Colon (tissue), 2 donors: Measurements from ENCODE around the gene DAB2IP.

Experiments
- FAIRE-seq: peaks from 2 replicates; lab custom pipeline; 2012; peaks lifted over from hg19 to GRCh38; lab: Jason Lieb, UNC
- donor health status: control.
- donor health status: control.

Gene DAB2IP

DNA sequence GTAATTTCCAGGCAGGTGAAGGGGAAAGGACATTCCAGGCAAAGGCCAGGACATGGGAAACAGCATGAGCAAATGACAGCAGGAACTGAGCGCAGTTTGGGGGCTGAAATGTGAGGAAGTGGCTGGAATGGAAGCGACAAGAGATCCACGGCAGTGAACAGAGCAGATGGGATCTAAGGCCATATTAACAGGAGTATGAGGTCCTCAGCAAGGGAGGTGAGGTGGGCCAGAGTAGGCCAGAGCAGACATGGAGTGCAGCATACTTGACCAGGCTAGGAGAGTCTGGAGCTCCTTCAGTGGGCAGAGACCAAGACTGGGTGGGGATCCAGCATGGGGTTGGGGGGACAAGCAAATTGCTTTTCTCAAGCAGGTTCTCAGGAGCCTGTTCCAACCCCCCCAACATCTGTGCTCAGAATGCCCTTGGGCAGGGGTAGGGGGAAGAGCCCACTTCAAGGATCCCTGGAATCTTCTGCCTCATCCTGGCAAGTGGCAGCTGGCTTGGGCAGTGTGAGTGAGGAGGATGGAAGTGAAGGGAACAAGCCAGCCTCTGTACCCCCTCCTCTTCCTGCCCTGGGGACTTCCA, 34.5 kb downstream of the DAB2IP start:
- no peak for FAIRE-seq

DNA sequence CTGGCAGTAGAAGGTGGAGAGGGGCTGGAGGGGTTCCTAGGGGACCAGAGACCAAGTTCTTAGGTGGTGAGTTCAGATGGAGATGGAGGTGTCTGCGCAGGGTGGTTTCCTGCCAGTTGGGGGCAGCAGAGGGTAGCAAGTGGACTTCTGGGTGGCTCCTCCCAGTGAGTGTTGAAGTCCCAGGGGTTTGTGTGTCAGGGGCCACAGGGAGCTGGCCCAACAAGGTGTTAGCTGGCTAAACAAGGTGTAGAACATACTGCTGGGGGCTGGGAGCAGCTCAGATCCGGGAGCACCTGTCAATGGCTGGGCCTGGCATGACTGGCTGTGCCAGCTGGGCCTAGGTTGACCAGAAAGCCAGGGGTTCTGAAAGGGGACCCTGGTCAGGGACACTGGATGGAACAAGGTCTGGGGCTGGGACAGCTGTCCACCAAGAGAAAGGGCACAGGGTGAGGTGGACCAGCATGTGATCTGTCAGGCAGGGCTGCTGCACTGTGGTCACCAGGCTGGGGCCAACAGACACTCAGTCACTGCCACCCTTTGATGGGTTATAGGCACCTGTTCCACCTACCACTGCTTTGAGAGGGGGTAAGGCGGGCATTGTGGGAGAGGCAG, 35.6 kb downstream of the DAB2IP start:
- no peak for FAIRE-seq

DNA sequence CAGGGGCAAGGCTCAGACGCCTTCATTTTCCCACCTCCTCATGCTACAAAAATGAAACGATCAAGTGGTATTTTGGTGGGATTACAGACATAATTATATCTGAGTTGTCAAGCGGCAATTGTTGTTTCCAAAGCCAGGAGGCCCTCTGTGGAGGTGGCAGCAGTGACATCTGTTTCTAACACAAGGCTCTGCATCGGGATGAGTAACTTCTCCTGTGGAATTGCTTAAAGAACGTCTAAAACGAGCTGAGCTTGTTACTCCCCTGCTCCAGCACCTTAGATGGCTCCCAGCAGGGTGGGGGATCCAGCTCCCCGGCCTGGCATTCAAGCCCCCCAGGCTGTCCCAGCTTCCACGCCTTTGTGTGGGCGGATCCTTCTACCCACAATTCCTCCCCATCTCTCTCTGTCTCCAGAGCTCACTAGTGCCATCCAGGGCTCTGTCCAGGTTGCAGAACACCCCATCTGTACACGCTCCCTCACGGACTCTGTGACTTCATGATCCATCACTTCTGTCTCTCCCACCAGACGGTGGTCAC, 36.8 kb downstream of the DAB2IP start:
- FAIRE-seq: no peak

DNA sequence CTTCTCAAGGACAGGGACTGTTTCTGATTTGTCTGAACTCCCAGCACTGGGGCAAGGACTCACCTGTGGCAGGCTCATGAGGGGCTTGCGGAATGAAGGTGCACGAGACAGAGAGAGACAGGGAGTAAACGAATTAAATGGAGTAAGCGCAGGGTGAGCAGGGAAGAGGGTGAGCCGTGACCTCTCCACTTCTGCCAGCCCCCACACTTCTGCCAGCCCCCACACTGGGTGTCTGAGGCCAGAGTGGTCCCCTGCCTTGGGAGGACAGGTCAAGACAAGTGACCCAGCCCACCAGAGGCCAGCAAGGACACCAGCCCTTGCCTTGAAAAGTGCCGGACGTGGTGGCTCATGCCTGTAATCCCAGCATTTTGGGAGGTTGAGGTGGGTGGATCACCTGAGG, 37.2 kb downstream of the DAB2IP start:
- no peak for FAIRE-seq

DNA sequence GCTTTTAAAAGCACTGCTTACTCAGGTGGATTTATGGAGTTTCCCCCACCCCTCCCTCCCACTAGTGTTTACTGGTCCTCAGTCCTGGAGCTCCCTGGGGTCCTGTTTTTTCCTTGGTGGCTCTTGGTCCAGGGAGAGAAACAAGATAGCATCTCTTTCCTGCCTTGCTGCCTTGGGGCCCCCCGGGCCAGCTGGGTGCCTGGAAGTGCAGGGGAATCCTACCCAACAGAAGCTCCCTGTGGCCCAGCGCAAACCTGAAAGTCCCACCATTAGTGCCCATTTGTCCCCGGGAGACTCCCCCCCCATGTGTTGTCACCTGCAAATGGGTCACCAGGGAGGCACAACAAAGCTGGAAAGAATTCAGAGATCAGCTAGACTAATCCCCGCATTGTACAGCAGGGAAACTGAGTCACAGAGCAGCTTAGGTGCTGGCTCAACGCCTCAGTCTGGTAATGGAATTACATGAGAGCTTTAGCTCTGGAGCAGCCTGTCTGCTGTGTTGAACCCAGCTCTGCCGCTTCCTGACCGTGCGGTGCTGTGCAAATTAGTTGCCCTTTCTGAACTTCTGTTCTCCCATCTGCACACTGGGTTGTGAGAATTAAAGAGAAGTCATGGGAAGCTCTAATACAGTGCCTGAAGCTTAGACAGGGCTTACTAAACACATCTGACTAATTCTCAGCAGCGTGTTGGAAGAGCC, 38.2 kb downstream of the DAB2IP start:
- no peak for FAIRE-seq

GRCh38 chr9:121690316-121690715, 38.9 kb downstream of the DAB2IP start:
- FAIRE-seq: no peak

DNA sequence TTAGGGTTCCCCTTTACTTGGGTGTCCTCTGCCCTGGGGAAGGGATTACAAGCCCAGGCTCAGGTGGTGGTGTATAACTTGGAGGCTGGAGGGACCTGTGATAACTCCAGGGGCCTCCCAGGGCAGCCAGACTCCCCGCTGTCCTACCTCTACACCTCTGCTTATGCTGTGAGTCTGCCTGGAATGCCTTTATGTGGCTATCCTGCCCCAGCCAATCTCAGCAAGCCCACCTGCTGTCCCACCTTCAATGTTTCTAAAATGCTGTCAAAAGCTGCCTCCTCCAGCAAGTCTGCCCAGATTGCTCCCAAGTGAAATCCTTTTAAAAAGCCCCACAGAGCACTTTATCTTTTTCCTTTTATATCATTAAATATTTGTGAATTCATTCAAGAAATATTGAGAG, 39.3 kb downstream of the DAB2IP start:
- FAIRE-seq: no peak

- no peak for FAIRE-seq
Observed at GRCh38 chr9:121691890-121692289, 40.5 kb downstream of the DAB2IP start.

GRCh38 chr9:121692606-121693387, 41.4 kb downstream of the DAB2IP start:
- FAIRE-seq: no peak

DNA sequence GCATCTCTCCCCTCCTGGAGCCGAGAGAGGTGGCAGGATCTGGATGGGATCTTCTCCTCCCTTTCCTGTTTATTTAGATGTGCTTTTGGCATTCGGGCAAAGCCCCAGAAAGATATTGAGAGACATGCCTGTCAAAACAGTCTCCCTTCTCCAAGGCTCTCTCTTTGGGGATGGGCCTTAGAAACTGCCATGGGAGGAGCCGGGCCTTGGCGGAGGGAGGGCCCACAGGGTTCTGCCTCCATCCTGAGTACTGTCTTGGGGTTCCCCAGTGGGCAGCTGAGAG, 41.9 kb downstream of the DAB2IP start:
- FAIRE-seq: no peak

- FAIRE-seq: no peak
Observed at GRCh38 chr9:121694001-121694400, 42.6 kb downstream of the DAB2IP start.

- no peak for FAIRE-seq
Observed at GRCh38 chr9:121694600-121694999, 43.2 kb downstream of the DAB2IP start.

DNA sequence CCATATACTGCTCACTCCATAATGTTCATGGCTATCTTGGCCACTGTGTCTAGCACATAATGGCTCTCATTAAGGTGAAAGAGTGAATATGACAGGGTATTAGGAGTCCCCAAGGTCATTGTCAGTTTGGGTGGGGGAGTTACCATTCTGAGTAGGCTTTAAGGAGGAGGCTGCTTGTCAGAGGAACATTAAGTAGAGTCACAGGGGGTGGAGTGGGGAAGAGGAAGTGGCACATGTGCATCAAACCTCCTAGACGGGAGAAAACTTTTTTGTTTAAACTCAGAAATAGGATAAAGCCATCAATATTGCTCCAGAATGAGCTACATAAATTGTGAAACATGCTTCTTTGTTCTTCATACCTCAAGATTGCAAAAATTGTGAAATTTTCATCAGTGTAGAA, 45.5 kb downstream of the DAB2IP start:
- FAIRE-seq: no peak

GRCh38 chr9:121698627-121699570, 47.5 kb downstream of the DAB2IP start:
- no peak for FAIRE-seq

GRCh38 chr9:121699571-121700164, 48.2 kb downstream of the DAB2IP start:
- FAIRE-seq: no peak

DNA sequence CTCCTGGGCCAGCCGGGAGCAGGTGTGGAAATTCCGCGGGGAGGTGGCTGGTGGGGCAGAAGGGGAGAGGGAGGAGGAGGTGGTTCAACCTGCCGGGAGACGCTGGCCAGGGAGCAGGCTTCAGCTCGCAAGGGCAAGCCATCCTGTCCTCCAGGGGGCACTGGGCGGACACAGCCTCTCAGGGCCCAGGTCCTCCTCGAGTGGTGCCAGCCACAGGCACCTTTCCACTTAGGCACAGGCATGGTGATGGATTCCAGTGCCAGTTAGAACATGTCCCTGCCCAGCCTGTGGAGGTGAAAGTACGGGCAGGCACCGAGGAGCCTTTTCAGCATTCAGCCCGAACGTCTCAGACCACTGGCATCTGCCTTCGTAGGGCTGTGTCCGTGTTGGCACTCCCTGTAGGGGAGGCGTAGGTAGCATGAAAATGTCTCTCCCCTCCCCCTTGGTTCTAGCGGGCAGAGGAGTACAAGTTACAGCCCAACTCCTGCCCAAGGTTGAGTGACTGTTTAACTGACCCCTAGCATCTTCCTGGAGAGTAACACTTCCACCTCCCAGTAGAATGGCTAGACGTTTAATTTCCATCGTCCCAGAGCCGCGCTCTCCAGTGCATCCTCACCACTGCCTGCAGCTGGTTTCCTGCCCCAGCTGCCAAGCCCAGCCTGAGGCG, 48.9 kb downstream of the DAB2IP start:
- no peak for FAIRE-seq

DNA sequence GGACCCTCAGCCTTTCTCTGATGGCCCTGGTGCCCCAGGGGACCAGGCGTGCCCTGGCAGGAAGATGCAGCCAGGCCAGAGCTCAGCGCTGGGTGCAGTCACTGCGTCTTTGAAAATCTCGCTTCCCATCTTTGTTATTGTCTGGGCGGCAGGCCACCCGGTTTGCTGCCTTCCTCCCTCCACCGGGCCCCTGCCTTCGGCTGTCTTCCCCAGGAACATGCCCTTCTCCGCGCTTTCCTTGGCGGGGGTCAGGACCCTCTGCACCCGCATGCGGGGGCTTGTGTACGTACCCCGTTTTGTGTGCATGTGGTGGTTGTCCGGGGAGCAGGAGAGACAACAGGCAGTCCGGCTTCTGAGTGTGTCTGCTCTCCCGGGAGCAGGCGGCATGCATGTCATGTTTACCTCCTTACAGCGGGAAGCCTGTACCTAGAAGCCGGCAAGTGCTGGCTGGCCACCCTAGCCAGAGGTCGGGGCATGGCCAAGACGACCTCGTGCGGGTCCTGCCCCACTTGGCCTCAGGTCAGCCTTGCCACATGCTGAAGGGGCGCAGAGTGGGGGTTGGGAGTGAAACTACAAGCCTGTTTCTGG, 49.5 kb downstream of the DAB2IP start:
- no peak for FAIRE-seq

DNA sequence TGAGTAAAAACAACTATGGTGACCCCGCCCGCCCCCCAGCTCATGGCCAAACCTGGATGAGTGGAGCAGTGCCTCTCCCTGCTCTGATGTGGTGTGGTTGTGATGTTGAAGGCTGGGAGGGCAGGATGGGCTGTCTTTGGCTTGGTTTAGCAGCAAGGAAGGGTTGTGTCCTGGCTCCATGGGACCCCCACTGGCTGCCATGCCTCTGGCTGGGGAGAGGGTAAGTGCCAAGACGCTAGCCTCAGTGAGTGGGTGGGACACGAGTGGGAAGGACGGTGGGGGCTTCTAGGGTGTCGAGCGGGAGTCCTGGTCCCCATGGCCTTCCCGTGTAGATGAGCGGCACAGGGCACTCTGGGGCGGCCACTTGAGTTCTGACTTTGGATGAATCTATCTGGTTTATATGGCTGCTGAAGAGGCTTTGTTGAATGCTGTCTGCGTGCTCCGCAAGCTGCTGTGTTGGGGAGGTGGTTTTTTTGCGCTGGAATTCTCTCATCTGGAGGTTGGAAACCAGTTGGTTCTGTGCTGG, 50.4 kb downstream of the DAB2IP start:
- no peak for FAIRE-seq

DNA sequence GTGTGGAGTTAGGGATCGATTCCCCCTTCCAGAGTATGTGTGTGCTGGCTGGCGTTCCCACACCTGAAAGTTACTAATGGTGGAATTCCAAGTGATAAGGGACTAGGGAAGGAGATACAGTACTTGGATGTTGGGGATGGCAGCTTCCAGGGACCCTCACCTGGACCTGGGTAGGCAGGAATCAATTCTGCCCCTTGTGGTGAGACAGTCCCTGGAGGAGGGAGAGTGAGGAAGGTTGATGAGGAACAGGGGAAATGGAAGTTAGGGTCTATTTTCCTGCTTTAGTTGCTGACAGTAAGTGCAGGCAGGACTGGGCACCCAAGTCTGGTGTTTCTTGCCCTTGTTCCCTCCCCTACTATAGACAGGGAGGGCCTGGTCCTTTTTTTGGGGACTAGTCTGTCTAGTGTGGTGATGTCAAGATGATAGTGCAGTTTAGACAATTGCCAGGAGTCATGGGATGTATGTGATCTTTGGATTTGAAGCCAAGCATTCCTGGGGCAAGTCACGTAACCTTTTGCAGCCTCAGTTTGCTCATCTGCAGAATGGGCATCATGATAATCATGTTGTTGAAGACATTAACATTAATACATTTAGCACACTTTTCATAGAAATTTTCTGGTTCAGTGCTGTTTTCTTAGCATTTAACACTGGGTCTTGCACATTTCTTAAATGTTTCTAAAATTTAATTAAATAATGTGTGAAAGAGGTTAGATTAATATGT, 51.7 kb downstream of the DAB2IP start:
- FAIRE-seq: no peak

DNA sequence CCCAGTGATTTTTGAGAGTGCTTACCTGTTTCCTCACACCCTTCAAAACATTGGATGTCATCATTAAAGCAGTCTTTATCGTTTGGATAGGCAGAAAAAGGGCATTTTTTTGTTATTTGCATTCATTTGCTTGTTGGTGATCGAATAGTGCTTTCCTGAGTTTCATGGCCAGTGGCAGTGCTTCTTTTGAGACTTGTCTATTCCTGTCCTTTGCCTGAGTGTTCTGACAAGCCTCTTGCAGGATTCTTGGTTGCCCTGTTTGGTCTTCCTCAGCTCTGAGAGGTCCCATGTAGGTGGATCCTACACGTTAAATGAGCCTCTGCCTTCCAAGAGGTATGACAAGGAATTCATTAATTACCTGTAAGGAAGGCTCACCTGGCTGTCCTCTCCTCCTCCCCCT, 52.8 kb downstream of the DAB2IP start:
- no peak for FAIRE-seq
